DND-41 (cell line): ENCODE data around the gene ZNF470.

ENCODE experiments used
- ATAC-seq: fragments of 200-7000 bp; cut with Tn5 transposase; 3 replicates; pipeline ENCODE4 v1.9.1; 2021; ENCODE audit warnings: low read depth; ENCODE audit not compliant: insufficient read depth
- DNase-seq: peaks from one replicate; pipeline ENCODE4 v3.0.0-alpha.2; 2020
- H2AFZ ChIP-seq: 2 replicates; pipeline ENCODE4 v1.6.0; 2012; ENCODE audit warnings: low read depth, low read length
- H3K27ac ChIP-seq: 2 replicates; pipeline ENCODE4 v1.5.1; 2012; ENCODE audit warnings: low read length, inconsistent platforms
- H3K27me3 ChIP-seq: fragments of 200-600 bp; sonication (generic); 2 replicates; pipeline ENCODE4 v1.6.0; 2012; ENCODE audit warnings: low read length, mild to moderate bottlenecking, inconsistent platforms; ENCODE audit not compliant: insufficient read depth, poor library complexity
- H3K36me3 ChIP-seq: 2 replicates; pipeline ENCODE4 v1.5.1; 2012; ENCODE audit warnings: low read length, inconsistent platforms; ENCODE audit not compliant: insufficient read depth
- H3K4me1 ChIP-seq: 2 replicates; pipeline ENCODE4 v1.5.1; 2012; ENCODE audit warnings: mild to moderate bottlenecking, low read length; ENCODE audit not compliant: insufficient read depth
- H3K4me2 ChIP-seq: 2 replicates; pipeline ENCODE4 v1.6.0; 2012; ENCODE audit warnings: mild to moderate bottlenecking, moderate library complexity, low read length, inconsistent platforms; ENCODE audit not compliant: insufficient read depth
- H3K4me3 ChIP-seq, 2 experiments: fragments of 200-600 bp in 1 of 2; shearing (Covaris generic) in 1 of 2; 2 replicates each; pipeline ENCODE4 v1.5.1; 2012 to 2016; ENCODE audit warnings: inconsistent platforms in 2 of 2, low read length in 2 of 2, mild to moderate bottlenecking in 2 of 2, low read depth in 1 of 2, moderate library complexity in 1 of 2
- H3K79me2 ChIP-seq: 2 replicates; pipeline ENCODE4 v1.6.0; 2012; ENCODE audit warnings: low read length, inconsistent platforms; ENCODE audit not compliant: insufficient read depth
- H3K9ac ChIP-seq: 2 replicates; pipeline ENCODE4 v1.6.0; 2012; ENCODE audit warnings: low read depth, mild to moderate bottlenecking, inconsistent platforms, low read length, moderate library complexity
- H3K9me3 ChIP-seq: 2 replicates; pipeline ENCODE4 v1.5.1; 2012; ENCODE audit warnings: low read length, moderate library complexity, mild to moderate bottlenecking, inconsistent platforms; ENCODE audit not compliant: insufficient read depth, severe bottlenecking
- H4K20me1 ChIP-seq: 2 replicates; pipeline ENCODE4 v1.6.0; 2012; ENCODE audit warnings: low read length; ENCODE audit not compliant: insufficient read depth
- CTCF ChIP-seq: IDR thresholded peaks from 2 replicates; pipeline ENCODE4 v1.5.1; 2012; ENCODE audit warnings: borderline replicate concordance, low read length, moderate library complexity, mild to moderate bottlenecking; ENCODE audit not compliant: poor library complexity, severe bottlenecking; ENCODE audit errors: extremely low read depth
- EZH2 ChIP-seq: IDR thresholded peaks from 3 replicates; pipeline ENCODE4 v1.6.1; 2012; ENCODE audit warnings: borderline replicate concordance, low read depth, mild to moderate bottlenecking, moderate library complexity, low read length, inconsistent platforms; ENCODE audit not compliant: severe bottlenecking

Gene ZNF470

GRCh38 chr19:56572589-56572988 lies 5.3 kb downstream of the ZNF470 start:
- no peak overlapping the region for H3K4me2 ChIP-seq
- no peak overlapping the region for H3K4me3 ChIP-seq
- H3K79me2 ChIP-seq = no peaks in the 10 kb centered on the region
- H3K27ac ChIP-seq = no peak overlapping the region
- H3K9ac ChIP-seq = no peak overlapping the region
- H3K9me3 ChIP-seq = peaks cover 69% of the 10 kb centered on the region
- H4K20me1 ChIP-seq = no peaks in the 10 kb centered on the region
- ATAC-seq (no peak), DNase-seq (no peak)
- peaks cover 70% of the 10 kb centered on the region for H3K36me3 ChIP-seq
- no peak for TF ChIP-seq CTCF
- no peak for TF ChIP-seq EZH2
- no peak overlapping the region for H2AFZ ChIP-seq
- H3K4me1 ChIP-seq = peaks cover 9% of the 10 kb centered on the region
- no peaks in the 10 kb centered on the region for H3K27me3 ChIP-seq

- Histone ChIP-seq H3K27ac (no peak overlapping the region), H3K4me2 (no peak overlapping the region), H2AFZ (no peak overlapping the region), H4K20me1 (no peaks in the 10 kb centered on the region), H3K9ac (no peak overlapping the region), H3K9me3 (peaks cover 71% of the 10 kb centered on the region), H3K4me1 (no peaks in the 10 kb centered on the region), H3K27me3 (no peaks in the 10 kb centered on the region), H3K79me2 (no peaks in the 10 kb centered on the region), H3K36me3 (peaks cover 63% of the 10 kb centered on the region), H3K4me3 (no peak overlapping the region)
- DNase-seq = no peak
- ATAC-seq = no peak
- TF ChIP-seq CTCF = no peak
- TF ChIP-seq EZH2 = no peak
Observed at GRCh38 chr19:56573914-56574313, 6.6 kb downstream of the ZNF470 start.

- no peak for TF ChIP-seq EZH2
- no peak for TF ChIP-seq CTCF
- no peak overlapping the region for H3K4me3 ChIP-seq
- peaks cover 78% of the 10 kb centered on the region for H3K9me3 ChIP-seq
- H3K27ac ChIP-seq = no peak overlapping the region
- peaks cover 34% of the 10 kb centered on the region for H3K36me3 ChIP-seq
- no peak overlapping the region for H3K9ac ChIP-seq
- H3K27me3 ChIP-seq = no peaks in the 10 kb centered on the region
- H3K4me1 ChIP-seq = no peaks in the 10 kb centered on the region
- no peak overlapping the region for H3K4me2 ChIP-seq
- H4K20me1 ChIP-seq = no peaks in the 10 kb centered on the region
- DNase-seq = no peak
- no peak for ATAC-seq
- no peaks in the 10 kb centered on the region for H3K79me2 ChIP-seq
- H2AFZ ChIP-seq = no peak overlapping the region
Observed at GRCh38 chr19:56577719-56578602, 10.7 kb downstream of the ZNF470 start.
